ENCODE data around the gene BPIFB3. TPM values are rescaled to one million over a fixed set of nuclear protein-coding genes. Genes with fewer than 3 reads are reported as not detected.

Gene BPIFB3
- polyA plus RNA-seq, 1 donor (not counting 4 experiments of a cell fraction or from before 2014, with no cell fraction given): not detected

- peaks cover 4% of the 10 kb centered on the region for H3K27me3 ChIP-seq (ENCODE audit: control insufficient read depth, extremely low read depth, insufficient read depth, low read length)
- no peak for TF ChIP-seq EZH2 (IDR thresholded peaks at IDR 0.05; ENCODE audit: low read length)
- TF ChIP-seq, protein P1, sequence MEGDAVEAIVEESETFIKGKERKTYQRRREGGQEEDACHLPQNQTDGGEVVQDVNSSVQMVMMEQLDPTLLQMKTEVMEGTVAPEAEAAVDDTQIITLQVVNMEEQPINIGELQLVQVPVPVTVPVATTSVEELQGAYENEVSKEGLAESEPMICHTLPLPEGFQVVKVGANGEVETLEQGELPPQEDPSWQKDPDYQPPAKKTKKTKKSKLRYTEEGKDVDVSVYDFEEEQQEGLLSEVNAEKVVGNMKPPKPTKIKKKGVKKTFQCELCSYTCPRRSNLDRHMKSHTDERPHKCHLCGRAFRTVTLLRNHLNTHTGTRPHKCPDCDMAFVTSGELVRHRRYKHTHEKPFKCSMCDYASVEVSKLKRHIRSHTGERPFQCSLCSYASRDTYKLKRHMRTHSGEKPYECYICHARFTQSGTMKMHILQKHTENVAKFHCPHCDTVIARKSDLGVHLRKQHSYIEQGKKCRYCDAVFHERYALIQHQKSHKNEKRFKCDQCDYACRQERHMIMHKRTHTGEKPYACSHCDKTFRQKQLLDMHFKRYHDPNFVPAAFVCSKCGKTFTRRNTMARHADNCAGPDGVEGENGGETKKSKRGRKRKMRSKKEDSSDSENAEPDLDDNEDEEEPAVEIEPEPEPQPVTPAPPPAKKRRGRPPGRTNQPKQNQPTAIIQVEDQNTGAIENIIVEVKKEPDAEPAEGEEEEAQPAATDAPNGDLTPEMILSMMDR (optimal IDR thresholded peaks at IDR 0.05 in 1 of 3, IDR thresholded peaks at IDR 0.05 in 1 of 3, conservative IDR thresholded peaks at IDR 0.05 in 1 of 3; ENCODE audit: extremely low read depth in 1 of 3, insufficient read depth in 2 of 3, low read length in 3 of 3): no peak
- H3K9me3 ChIP-seq (ENCODE audit: control insufficient read depth, low read depth, low read length): no peaks in the 10 kb centered on the region
- no peaks in the 10 kb centered on the region for H3K4me1 ChIP-seq (ENCODE audit: control insufficient read depth, extremely low read depth, insufficient read depth, low read length)
- H4K20me1 ChIP-seq (ENCODE audit: control insufficient read depth, extremely low read depth, insufficient read depth, low read length): no peaks in the 10 kb centered on the region
- no peak overlapping the region for H2AFZ ChIP-seq (ENCODE audit: control insufficient read depth, low read length)
- no peak overlapping the region for H3K4me3 ChIP-seq (ENCODE audit: control insufficient read depth in 2 of 3, extremely low read depth in 1 of 3, insufficient read depth in 2 of 3, low read depth in 1 of 3, low read length in 3 of 3)
- no peak overlapping the region for H3K9ac ChIP-seq (ENCODE audit: control insufficient read depth, extremely low read depth, insufficient read depth, low read length)
- DNase-seq (ENCODE audit: low read depth, low spot score) (no peak), FAIRE-seq (no peak)
- dilution Hi-C loops (cut with MboI; ENCODE audit: extremely low pct_ligation_motif_present, low sequenced_read_pairs): no loop called here
- no peaks in the 10 kb centered on the region for H3K36me3 ChIP-seq (ENCODE audit: control insufficient read depth in 2 of 2, extremely low read depth in 1 of 2, insufficient read depth in 2 of 2, low read length in 2 of 2)
- H3K79me2 ChIP-seq (ENCODE audit: control insufficient read depth, insufficient read depth, low read length): no peaks in the 10 kb centered on the region
- no peak overlapping the region for H3K27ac ChIP-seq (ENCODE audit: control insufficient read depth, insufficient read depth, low read length)
- H3K4me2 ChIP-seq (ENCODE audit: control insufficient read depth, extremely low read depth, insufficient read depth, low read depth, low read length): no peak overlapping the region
- no peaks in the 10 kb centered on the region for H3K9me1 ChIP-seq (ENCODE audit: control insufficient read depth, extremely low read depth, insufficient read depth, low read length)
Observed at GRCh38 chr20:33081411-33082154, 27.9 kb downstream of the BPIFB3 start.

DNA sequence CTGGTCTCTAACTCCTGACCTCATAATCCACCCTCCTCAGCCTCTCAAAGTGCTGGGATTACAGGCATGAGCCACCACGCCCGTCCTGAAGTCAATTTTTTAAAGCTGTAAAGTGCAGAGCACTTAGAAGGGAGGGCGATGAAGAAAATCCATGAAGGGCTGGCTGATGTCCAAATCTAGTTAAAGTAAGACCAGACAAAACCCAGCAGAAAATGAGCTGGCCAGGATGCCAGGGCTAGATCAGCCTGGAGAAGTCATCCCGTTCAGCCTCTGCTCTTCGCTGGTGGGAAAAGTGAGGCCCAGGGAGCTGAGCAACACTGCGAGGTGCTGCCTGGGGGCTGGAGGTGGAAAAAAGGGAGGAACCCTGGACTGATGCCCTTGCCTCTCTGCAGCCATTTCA, 28.8 kb downstream of the BPIFB3 start:
- dilution Hi-C loops (cut with MboI; ENCODE audit: extremely low pct_ligation_motif_present, low sequenced_read_pairs): no loop called here
- H3K4me2 ChIP-seq (ENCODE audit: control insufficient read depth, extremely low read depth, insufficient read depth, low read depth, low read length): no peak overlapping the region
- H3K79me2 ChIP-seq (ENCODE audit: control insufficient read depth, insufficient read depth, low read length): no peaks in the 10 kb centered on the region
- FAIRE-seq: no peak
- TF ChIP-seq EZH2 (IDR thresholded peaks at IDR 0.05; ENCODE audit: low read length): no peak
- TF ChIP-seq, protein P1 (optimal IDR thresholded peaks at IDR 0.05 in 1 of 3, IDR thresholded peaks at IDR 0.05 in 1 of 3, conservative IDR thresholded peaks at IDR 0.05 in 1 of 3; ENCODE audit: extremely low read depth in 1 of 3, insufficient read depth in 2 of 3, low read length in 3 of 3): no peak
- no peak overlapping the region for H3K27ac ChIP-seq (ENCODE audit: control insufficient read depth, insufficient read depth, low read length)
- H3K9me1 ChIP-seq (ENCODE audit: control insufficient read depth, extremely low read depth, insufficient read depth, low read length): no peaks in the 10 kb centered on the region
- H3K4me3 ChIP-seq (ENCODE audit: control insufficient read depth in 2 of 3, extremely low read depth in 1 of 3, insufficient read depth in 2 of 3, low read depth in 1 of 3, low read length in 3 of 3): no peak overlapping the region
- no peaks in the 10 kb centered on the region for H3K36me3 ChIP-seq (ENCODE audit: control insufficient read depth in 2 of 2, extremely low read depth in 1 of 2, insufficient read depth in 2 of 2, low read length in 2 of 2)
- H2AFZ ChIP-seq (ENCODE audit: control insufficient read depth, low read length): no peak overlapping the region
- peaks cover 2% of the 10 kb centered on the region for H3K27me3 ChIP-seq (ENCODE audit: control insufficient read depth, extremely low read depth, insufficient read depth, low read length)
- no peak for DNase-seq (ENCODE audit: low read depth, low spot score)
- no peak overlapping the region for H3K9ac ChIP-seq (ENCODE audit: control insufficient read depth, extremely low read depth, insufficient read depth, low read length)
- H3K4me1 ChIP-seq (ENCODE audit: control insufficient read depth, extremely low read depth, insufficient read depth, low read length): no peaks in the 10 kb centered on the region
- H4K20me1 ChIP-seq (ENCODE audit: control insufficient read depth, extremely low read depth, insufficient read depth, low read length): no peaks in the 10 kb centered on the region
- H3K9me3 ChIP-seq (ENCODE audit: control insufficient read depth, low read depth, low read length): no peaks in the 10 kb centered on the region
